Measurements from ENCODE around the gene SLC34A1. TPM values are rescaled to one million over a fixed set of nuclear protein-coding genes. Genes with fewer than 3 reads are reported as not detected.

Gene SLC34A1
- total RNA-seq, 1 donor from 2014 or later, result not detected

DNA sequence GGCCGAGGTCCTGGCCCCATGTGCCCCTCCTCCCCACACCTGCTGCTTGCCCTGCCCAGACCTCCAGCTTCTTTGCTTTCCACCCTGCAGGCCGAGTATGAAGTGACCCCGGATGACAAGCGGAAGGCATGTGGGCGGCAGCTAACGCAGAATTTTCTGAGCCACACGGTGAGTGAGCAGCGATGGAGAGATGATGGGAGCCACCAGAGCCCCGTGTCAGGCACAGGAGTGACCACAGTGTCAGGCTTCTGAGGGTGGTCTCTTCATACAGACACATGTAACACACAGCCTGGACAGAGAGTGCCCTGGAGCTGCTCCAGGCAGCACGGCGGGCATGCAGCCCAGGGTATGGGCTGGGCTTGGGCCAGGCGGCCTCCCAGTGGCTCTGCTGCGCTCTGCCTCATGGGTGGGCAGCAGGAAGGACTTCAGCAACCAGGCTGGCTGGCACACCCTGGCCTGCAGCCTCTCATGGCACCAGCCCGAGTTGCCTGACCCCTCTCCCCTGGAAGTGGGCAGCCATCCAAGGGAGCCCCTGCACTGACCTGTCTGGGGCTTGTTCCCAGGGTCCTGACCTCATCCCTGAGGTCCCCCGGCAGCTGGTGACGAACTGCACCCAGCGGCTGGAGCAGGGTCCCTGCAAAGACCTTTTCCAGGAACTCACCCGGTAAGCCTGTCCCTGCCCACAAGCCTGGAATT lies 48.1 kb downstream of the SLC34A1 start:
- DNase-seq, result no peak

DNA sequence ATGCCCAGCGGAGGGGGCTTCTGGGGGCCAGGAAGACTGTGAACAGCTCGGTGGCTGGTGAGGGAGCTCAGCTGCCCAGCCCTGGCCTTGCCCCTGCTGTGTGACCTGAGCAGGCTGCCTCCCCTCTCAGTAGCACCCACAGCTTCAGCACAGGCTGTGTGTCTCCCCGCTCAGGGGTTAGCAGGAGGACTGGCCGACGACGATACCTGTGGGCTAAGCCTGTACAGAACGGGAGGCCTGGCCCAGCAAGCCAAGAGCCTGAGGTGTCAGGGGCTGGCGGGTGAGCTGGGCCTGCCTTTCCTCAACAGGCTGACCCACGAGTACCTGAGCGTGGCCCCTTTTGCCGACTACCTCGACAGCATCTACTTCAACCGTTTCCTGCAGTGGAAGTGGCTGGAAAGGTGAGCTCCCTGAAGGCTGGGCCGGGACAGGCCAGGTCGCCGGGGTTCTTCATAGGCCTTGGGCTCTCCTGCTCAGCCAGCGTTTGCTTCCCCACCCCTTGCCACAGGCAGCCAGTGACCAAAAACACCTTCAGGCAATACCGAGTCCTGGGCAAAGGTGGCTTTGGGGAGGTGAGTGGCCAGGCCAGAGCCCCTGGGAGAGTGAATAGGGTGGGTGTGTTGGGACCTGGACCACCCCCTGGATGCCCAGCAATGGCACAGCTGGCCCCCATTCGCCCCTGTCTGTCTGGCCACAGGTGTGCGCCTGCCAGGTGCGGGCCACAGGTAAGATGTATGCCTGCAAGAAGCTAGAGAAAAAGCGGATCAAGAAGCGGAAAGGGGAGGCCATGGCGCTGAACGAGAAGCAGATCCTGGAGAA lies 48.8 kb downstream of the SLC34A1 start:
- DNase-seq, result no peak

- no peak for DNase-seq
Observed at GRCh38 chr5:177433658-177434217, 49.5 kb downstream of the SLC34A1 start.

DNA sequence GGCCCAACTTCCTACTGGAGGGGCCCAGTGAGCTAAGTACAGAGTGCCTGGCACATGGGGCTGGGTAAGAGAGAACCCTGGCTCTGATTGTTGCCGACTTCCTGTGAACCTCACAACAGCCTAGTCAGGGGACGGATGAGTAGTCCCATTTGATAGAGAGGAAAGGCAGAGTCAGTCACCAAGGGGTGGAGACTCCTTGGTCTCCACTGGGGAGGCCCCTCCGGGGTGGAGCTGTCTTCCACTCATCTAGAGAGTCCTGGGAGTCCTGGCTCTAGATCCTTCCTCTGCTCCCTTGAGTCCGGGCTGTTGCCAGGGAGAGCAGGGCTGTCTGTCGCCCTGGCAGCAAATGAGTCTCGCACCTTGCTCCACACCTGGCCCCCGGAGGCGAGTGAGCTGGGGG lies 50.2 kb downstream of the SLC34A1 start:
- DNase-seq, result no peak

DNA sequence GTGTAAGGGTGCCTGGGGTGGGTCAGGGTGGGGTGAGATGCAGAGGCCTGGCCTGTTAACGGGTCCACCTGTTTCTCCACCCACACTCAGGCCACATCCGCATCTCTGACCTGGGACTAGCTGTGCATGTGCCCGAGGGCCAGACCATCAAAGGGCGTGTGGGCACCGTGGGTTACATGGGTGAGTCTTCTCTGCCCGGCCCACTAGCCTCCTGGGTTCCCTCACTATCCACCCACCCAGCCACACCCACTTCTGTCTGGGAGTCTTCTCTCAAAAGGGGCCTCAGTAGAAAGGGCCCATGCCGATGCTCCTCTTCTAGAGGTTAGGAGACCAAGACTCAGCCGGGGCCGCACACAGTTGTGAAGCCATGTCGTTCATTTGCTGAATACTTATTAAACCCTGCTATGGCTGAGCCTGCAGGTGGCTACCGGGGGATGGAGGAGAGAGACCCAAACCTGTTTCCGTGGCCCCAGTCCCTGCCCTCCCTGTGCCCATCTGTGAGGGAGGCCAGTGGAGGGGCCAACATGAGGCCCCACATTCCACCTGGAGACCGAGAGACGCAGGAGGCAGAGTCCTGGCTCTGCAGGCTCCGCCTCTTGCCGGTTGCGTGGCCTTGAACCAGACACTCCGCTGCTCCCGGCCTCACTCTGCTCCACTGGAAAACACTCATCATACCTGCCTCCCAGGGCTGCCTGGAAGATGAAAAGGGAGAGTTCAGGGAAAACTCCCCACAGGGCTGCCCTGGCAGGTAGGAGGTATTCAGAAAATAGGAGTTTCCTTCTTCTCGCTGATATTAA lies 50.9 kb downstream of the SLC34A1 start:
- no peak for DNase-seq

- no peak for DNase-seq
Observed at GRCh38 chr5:177435847-177436536, 51.8 kb downstream of the SLC34A1 start.

DNA sequence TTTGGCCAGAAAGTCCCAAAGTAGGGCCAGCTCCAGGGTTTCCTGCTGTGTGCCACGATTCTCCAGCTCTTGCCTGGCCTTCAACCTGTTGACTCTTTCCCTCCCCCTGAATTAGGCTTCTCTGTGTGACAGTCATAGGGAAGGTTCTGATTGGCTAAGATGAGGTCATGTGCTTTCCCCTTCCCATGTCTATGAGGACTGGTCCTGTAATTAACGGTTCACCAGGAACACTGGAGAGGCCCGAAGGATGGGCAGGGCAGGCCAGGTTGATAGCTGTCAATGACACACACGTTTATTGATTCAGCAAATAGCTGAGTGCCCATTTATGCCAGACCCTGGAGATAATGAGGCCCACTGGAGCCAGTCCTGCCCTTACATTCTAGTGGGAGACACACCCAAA lies 53.4 kb downstream of the SLC34A1 start:
- DNase-seq, result no peak

- no peak for DNase-seq
Observed at GRCh38 chr5:177438468-177438867, 54.2 kb downstream of the SLC34A1 start.

DNA sequence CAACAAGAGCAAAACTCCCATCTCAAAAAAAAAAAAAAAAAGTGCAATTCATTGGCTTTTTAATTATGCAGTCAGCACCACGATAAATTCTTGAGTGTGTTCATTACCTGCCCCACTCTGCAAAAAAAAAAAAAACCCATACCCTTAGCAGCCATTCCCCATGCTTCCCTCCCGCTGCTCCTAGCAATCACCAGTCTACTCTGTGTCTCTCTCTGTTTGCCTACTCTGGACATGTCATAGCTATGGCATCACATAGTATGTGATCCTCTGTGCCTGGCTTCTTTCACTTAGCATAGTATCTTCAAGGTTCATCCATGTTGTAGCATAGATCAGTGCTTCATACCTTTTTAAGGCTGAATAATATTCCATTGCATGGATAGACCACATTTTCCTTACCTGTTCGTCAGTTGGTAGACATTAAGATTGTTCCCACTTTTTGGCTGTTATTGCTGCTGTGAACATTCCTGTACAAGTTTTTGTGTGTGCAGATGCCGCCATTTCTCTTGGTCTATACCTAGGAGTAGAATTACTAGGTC lies 55.4 kb downstream of the SLC34A1 start:
- DNase-seq, result no peak

GRCh38 chr5:177440211-177440989 lies 56.2 kb downstream of the SLC34A1 start:
- DNase-seq, result no peak

DNA sequence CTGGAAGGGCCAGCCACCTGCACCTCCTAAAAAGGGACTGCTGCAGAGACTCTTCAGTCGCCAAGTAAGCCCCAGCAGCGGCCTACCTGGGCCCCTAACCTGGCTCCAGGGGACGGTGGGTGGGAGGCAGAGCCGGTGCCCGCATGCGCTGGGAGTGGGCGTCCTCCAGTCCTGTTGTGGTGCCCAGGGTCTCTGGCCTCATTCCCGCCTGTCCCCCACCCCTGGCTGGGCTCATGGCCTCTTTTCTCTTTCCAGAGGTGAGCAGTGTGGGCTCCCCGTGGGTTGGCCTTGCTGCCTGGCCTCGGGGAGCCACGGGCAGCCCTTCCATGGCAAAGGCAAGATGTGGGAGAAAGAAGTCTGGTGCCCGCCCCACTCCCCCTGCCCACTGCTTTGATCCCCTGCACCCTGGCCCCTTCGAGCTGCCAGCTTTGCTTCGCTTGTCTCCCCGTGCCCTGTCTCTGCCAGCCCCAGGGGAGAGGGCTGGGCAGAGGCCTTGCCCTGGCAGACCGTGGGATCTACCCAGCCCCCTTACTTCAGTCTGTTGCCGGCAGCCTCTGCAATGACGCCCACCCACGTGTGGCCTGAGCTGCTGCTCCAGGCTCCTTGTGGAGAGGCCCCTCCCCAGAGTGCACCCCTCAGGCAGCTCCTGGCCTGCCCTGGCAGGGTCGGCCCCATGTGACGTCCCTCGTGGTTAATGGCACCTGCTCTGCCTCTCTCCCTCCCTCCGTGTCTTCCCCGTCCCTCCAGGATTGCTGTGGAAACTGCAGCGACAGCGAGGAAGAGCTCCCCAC lies 57.0 kb downstream of the SLC34A1 start:
- DNase-seq, result no peak

GRCh38 chr5:177442066-177442826 lies 58.0 kb downstream of the SLC34A1 start:
- no peak for DNase-seq

- DNase-seq, result no peak
Observed at GRCh38 chr5:177443144-177443983, 59.1 kb downstream of the SLC34A1 start.

DNA sequence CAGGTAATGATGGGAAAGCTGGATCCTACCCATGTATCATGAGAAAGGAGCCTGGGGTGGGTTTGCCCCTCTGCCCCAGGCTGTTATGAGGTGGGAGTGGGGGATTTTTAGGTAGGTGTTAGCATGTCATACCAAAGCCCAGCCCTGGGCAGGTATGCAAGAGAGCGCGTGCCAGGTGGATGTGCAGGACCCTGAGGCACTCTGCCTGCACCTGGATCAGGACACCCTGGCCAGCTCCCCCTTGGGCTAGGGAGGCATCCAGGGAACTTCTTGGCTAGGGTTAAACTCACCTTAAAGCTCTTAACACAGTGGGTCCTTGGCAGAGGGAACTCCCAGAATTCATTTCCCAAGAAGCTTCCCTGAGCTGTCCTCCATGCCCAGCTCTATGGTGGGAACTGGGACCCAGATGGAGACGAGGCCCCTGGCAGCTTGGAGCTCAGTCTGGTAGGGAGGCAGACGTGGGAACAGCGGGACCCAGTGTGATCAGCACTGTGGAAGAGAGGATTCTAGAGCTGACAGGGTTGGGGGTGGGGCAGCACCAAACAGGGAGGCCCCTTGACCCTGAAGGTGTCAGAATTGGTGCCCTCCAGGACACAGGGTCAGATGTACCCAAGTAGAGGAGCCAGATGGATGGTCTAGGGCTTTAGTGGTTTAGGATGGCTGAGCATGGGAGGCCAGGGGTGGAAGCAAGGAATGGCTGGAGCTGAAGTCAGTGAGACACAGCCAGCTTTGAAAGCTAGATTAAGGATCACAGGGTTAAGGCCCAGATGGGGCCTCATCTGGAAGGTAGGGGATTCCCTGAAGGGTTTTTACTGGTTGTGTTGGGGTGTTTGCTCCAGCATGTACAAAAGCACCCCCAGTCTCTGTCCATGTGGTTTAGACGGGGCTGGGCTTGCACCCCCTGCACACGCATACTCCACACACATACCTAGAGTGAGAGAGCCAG lies 60.1 kb downstream of the SLC34A1 start:
- DNase-seq, result no peak

- no peak for DNase-seq
Observed at GRCh38 chr5:177445052-177445916, 61.0 kb downstream of the SLC34A1 start.

DNA sequence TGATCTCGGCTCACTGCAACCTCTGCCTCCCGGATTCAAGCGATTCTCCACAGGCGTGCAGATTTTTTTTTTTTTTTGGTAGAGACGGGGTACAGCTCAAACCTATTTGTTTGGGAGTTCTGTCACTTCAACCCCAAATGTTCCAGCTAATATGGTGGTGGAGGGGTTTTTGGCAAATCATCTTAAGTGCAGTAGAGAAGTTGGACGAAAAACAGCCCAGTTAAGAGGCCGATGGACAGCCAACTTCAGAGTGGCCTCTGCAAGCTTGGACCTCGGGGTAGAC lies 61.6 kb downstream of the SLC34A1 start:
- DNase-seq, result no peak

Data from tongue (tissue), 2 donors.